NCI-H345 (cell line): Measurements from ENCODE around the gene RNF34.

Experiments used
- DNase-seq: peaks from one replicate; lab custom pipeline; 2025; lab: John Stamatoyannopoulos, UW

Gene RNF34

DNA sequence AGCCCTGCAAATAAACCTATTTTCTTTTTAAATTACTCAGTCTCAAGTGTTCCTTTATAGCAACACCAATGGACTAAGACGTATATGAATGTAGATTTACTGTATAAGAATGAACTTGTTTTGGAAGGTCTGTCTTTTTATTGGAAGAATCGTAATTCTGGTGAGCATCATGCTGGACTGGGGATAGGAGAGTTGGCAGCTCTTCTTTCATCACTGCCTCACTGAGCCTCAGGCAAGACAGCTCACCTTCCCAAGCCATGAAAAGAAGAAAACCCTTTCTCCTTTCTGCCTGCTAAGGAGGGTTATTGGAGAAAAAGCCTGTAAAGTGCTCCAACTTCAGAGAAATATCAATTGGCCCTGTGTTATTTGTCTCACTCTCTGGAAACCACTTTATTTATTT is 9.1 kb upstream of the RNF34 start:
- no peak for DNase-seq

DNA sequence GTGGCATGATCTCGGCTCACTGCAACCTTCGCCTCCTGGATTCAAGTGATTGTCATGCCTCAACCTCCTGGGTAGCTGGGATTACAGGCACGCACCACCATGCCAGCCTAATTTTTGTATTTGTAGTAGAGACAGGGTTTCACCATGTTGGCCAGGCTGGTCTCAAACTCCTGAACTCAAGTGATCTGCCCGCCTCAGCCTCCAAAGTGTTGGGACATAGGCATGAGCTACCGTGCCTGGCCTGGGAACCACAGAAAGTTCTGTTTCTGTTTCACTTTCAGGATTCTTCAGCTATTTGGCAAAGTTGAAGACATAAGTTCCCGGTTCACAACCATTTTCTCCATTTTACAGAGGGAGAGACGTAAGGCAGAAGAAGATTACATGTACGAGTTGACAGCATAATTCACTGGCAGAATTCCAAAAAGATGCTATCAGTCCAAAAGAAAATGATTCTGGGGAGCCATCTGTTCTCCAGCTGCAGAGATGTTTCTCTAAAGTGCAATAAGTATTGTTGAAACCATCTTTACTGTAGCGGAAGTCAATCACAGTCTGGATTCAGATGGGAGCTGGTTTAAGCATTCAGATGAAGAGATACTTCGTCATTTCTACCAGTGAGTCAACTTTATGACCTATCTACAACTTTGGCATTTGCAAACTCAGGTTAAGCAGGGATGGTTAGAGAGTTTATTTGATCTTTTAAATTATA is 8.1 kb upstream of the RNF34 start:
- no peak for DNase-seq

DNA sequence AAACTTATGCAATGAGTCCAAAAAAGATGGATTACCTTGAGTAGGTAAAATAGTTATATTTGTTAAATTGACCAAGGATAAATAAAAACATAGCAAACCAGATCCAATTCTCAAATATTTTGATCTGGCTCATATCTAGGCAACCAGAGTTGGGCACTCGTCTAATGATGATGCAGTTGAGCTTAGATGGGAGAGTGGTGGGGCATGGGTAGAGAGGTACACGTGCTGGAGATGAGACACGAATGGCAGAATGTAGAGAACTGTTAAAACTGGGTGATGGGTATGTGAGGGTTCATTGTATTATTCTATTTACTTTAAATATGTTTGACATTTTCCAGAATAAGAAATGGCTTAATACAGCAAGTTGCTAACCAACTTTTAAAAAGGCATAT is 7.6 kb upstream of the RNF34 start:
- no peak for DNase-seq

DNA sequence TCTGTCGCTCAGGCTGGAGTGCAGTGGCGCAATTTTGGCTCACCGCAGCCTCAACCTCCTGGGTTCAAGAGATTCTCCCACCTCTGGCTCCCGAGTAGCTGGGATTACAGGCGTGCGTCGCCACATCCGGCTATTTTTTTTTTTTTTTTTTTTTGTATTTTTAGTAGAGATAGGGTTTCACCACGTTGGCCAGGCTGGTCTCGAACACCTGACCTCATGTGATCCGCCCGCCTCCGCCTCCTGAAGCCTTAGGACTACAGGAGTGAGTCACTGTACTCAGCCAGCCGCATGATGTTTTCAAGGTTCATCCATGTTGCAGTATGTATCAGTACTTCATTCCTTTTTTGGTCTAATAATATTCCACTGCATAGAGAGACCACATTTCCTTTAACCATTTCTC is 2.4 kb upstream of the RNF34 start:
- no peak for DNase-seq

DNA sequence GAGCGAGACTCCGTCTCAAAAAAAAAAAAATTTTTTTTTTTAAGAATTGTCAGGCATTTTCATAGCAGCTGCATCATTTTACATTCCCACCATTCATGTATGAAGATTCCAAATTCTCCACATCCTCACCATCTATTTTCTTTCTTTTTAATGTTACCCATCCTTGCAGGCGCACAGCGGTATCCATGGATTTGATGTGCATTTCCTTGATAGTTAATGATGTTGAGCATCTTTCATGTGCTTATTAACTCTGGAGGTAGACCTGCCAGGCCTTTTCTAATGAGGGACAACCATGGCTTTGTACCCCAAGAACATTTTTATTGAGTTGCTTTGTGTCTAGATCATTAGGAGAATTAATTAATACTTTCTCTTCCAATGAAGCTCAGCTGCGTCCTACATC is 1.6 kb upstream of the RNF34 start:
- no peak for DNase-seq

DNA sequence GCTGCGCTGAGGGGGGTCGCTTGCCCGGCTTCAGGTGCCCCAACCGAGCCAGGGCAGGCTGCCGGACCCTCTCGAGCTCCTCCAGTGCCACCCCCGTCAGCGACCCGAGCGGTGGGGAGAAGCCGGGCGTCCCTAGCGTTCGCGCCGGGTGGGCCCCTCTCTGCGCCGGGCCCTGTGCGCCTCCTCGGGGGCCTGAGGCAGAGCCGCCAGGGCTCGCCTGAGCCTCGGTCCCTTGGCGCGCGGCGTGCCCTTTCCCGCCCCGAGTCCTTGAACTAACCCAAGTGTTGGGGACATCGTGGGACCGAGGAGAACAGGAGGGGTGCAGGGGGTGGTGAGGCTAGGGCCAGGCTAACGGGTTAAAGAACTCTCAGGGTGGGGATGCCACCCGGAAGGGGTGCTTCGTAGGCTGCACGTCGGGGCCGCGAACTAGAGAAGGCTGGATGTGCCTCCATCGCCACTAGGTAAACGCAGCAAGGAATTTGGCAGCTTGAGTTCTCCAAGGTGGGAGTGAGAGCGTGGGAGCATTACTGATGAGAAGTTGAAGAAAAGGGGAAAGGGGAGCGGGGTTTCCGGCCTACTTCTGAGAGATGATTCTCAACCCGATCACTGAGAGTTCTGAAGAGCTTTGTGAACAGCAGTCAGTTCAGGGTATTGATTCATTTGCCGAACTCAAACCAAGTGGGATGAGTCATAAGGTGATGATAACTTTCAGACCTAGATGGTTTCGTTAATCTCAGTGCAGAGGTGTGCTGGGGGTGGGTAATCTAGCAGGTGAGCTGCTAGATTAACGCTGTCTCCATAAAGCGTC is 618 bp downstream of the RNF34 start:
- DNase-seq: peak; percentile 43

DNA sequence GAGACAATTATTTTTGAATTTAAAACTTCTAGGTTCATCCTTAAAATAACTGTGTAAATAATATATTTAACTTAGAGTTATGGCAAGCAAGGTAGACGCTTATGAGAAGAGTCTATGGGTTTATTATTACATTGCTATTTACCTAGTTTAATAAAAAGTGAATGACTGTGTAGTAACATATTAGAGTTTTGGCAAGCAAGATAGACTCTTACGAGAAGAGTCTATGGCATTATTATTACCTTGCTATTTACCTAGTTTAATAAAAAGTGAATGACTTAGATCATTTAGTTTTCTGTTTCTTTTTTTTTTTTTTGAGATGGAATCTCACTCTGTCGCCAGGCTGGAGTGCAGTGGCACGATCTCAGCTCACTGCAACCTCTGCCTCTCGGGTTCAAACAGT is 3.8 kb downstream of the RNF34 start:
- DNase-seq: no peak

DNA sequence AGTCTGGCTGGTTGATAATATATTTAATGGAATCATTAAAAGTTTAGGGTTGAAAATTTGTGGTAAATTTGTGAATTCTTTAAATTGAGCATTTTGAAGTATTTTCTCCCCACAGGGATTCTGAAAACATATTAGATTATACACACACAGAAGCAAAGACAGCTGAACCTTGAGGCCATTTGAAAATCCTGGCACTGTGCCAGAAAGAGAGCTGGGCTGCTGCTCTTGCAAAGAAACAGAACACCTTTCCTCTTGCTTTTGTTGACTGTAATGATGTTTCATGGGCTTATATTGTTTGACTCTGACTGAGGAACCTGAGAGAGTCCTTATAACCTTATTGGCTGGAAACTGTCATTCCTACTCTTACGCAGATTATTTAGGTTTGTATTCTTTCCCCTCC is 4.8 kb downstream of the RNF34 start:
- peak; percentile 94 for DNase-seq

DNA sequence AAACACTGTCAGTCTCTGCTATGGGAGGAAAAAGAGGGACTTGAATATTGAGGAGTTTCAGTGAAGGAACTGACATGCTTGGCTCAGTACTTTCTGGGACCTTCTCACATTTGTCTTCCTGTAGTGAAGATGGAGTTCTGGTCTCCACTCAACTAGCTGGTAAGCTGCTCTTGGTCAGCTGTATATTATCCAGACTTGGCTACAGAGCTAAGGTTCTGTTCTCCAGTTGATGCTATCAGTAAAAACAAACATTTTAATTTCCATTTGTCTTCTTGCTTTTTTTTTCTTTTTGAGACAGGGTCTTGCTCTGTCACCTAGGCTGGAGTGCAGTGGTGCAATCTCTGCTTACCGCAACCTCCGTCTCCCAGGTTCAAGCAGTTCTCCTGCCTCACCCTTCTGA is 5.3 kb downstream of the RNF34 start:
- DNase-seq: no peak

DNA sequence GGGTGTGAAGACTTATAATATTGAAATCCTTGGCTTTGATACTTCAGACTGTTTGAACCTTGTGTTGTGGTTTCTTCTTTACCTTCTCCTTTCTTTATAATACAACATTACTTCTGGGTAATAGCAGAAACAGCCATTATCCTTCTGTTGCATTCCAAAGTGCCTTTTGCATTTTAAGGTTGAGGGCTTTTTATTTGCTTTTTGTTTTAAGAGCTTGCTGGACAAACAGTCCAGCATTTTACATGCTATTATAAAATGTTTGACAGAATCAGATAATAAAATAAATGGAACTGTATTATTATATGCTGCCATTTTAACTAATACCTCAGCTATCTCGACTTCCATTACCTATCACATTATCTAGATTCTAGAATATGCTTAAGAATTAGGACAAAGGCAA is 14.0 kb downstream of the RNF34 start:
- DNase-seq: no peak

DNA sequence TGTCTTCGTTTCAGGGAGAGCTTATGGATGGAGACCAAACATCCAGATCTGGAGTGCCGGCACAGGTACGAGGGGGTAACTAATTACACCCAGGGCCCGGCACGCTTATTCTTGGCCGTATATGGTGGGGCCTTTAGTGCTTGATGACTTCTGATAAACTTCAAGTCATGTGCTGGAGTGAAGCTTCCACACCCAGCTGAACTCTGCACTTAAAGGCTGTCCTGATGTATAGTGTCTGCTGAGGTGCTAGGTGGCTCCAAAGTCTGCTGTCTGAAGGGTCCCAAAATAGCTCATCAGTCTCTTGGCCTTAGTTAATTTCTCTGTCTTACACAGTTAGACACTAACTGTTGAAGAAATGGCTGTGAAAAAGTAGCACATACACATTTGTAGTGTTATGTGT is 17.9 kb downstream of the RNF34 start:
- DNase-seq: no peak

DNA sequence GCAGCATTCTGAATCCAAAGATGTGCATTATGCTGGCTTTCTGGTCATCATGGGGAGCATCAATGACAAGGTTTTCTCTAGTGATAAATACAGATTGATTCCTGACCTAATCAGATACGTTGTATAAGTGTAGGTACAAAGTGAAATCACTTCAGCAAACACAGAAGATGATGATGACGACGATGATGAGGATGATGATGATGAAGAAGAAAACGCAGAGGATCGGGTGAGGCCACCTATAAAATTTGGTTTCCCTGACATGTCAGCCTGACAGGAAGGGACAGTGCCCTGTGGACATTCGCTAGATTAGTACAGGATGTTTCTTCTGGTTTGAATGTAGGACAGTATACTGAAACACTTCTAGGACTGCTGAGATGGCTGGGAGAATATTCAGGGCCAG is 20.2 kb downstream of the RNF34 start:
- no peak for DNase-seq

DNA sequence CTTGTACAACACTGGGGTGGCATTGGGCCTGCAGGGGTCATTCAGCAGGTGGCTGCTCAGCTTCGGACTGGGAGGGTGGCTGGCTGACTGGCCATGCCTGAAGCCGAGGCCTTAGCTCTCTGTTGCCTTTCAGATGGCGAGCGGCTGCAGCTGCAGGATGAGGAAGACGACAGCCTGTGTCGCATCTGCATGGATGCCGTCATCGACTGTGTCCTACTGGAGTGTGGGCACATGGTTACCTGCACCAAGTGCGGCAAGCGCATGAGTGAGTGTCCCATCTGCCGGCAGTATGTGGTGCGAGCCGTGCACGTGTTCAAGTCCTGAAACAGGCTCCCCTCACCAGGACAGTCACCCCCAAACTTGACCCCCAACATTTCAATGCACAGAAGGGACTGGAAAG is 23.3 kb downstream of the RNF34 start:
- no peak for DNase-seq

DNA sequence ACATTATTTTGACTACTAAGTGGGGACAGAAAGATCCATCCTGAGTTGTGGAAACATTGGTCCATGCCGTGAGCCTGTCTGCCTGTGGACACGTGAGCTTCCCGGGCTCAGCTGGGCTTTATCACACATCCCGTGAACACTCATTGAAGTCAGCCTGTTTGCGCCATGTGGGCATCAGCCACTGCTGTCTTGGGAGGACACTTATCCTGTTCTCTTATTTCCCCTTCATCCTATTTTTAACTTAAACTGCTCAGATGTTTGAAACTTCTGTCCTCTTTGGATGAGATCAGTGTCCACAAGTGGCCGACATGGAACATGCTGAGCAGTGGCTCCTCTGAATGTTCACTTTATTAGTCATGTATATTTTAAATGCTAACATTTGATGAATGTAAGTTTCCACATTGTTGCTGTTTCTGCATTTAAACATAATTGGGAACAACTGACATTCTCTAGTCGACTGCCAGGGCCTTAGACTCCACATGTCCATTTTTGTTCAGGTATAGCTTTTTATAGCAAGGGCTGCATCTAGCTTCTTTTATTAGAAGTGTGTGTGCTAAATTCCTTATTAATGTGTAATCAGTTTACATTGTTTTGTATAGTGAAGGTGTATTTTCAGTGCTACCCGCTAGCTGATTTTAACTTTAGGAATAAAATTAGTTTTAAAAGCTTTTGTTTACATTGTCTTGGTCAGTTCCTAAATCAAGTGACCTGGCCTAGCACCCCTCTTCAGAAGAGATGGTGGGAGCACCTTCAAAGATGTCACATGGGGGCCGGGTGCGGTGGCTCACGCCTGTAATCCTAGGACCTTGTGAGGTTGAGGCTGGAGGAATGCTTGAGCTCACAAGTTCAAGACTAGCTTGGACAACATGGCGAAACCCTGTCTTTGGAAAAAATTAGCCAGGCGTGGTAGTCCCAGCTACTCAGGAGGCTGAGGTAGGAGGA is 24.0 kb downstream of the RNF34 start:
- DNase-seq: no peak

DNA sequence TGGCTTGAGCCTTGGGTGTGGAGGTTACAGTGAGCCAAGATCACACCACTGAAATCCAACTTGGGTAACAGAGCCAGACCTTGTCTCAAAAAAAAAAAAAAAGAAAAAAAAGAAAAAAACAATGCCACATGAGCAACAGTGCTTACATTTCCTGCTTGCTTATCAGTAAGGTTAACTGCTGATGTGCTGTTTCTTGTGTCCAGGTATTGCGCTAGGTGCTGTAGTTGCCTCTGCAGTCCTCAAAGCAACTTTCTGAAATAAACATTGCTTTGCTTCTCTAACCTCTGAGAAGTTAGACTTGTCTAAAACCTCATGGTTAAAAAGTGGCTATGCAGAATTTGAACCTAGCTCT is 24.7 kb downstream of the RNF34 start:
- no peak for DNase-seq

DNA sequence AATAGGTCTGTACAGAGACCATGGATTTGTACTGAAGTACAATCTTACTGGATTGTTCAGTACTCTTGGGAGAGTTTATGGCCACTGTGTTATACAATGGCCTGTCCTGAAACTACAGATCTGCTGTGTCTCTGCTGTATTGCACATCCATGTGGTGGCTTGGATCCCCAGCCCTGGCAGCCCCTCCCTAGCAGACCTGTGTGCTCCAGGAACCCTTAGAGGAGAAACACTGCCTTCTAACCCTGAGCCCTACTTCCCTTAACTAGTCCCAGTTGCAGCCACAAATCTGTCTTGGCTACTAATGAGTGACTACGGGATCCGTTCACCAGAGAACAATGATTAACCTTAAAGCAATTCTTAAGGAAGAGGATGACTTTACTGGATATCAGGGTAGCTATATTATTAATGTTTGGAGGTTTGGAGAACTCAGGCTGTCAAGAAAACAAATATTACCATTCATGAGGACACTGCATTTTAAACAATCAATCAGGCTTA is 27.7 kb downstream of the RNF34 start:
- DNase-seq: no peak

DNA sequence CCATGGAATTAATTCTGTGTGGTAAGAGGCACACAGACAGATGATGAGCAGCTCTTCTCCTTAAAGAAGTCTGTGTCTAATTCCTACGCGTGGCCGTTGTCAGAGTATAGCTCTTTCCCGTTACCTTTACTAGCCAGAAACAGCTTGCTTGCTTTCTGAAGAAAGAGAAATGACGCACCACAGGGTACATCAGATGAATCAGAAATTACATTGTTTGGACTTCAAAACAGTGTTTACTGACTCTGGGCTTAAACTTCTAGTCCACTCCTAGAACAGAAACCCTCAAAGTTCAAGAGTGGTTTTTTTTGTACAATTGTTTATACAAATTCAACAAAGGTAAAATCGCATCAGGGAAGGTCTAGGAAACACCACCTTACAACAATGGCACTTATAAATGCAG is 29.0 kb downstream of the RNF34 start:
- DNase-seq: no peak

DNA sequence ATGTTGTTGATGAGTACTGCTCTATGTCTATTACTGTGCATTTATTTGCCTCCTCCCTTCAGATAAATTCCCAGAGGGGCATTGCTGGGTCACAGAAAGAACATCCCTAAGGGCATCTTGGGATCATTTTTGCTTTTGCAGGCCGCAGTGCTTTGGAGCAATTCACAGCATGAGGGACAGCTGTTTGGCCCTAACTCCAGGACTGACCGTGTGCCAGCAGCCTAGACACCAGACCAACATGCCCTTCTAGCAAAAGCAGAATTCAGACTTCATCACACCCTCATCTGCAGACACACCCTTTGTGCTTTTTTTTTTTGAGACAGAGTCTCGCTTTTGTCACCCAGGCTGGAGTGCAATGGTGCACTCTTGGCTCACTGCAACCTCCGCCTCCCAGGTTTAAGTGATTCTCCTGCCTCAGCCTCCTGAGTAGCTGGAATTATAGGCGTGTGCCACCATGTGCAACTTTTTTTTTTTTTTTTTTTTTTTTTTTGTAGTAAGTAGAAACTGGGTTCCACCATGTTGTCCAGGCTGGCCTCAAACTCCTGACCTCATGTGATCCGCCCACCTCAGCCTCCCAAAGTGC is 31.0 kb downstream of the RNF34 start:
- DNase-seq: no peak

DNA sequence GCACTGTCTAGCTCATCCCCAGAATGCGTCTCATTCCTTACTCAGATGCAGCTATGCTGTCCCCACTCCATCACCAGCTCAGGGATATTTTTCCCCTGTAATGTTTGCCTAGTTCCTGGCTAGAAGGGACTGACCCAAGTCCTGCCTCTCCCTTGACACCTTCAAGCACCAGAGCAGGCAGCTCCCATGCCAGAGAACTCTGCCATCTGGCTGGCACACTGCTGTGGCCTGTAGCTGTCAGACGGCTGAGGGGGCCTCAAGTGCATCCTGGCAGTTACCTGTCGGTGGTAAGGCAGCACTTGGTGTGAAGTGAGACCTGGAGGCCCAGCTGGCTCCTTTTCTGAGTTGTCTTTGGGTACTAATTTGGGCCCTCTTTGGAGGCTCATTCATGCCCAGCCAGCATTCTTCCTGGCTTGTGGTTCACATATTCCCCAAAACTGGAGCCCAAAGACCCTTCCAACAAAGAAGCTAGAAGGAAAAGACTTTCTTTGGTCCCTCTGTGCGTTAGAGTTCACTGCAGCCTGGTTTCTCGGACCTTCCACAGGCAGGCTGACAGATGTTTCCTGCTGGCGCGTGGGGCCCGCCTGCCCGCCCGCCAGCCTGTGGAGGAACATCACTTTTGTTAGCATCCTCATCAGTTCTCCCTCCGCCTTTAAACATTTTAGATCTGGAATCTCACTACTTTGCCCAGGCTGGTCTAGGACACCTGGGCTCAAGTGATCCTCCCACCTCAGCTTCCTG is 33.0 kb downstream of the RNF34 start:
- no peak for DNase-seq

DNA sequence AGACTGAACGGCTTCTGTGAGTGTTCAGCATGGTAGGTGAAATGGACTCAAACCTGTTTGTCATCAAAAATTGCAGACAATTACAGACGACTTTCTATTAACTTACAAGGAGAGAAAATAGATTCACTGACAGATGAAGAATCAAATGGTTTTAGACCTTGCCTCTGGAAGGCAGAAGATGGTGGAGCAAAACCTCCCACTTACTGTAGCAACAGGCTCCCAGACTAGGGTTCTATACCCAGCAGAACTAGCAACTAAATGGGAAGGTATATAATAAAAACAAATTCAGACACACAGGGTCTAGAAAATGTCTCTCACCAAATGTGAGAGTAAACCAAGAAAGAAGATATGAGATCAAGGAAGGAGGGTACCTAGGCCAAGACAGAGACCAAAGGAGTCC is 36.8 kb downstream of the RNF34 start:
- no peak for DNase-seq

DNA sequence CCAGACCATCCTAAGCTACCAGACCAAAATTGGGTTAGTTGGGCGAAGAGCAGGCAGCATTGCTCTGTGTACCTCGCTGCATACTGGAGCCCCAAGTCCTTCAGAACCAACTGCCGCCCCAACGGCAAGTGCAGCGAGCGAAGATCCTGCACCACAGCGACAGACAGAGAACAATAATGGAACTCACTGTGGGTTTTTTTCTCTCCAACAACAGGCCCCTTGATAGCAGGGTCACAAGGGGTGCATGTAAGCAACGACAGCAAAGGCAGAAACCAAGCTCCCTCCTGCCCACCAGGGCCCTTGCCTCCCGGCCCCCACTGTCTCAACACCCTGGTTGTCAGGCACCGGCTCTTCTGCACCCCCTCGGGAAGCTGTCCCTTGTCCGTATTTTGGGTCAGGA is 39.0 kb downstream of the RNF34 start:
- no peak for DNase-seq

DNA sequence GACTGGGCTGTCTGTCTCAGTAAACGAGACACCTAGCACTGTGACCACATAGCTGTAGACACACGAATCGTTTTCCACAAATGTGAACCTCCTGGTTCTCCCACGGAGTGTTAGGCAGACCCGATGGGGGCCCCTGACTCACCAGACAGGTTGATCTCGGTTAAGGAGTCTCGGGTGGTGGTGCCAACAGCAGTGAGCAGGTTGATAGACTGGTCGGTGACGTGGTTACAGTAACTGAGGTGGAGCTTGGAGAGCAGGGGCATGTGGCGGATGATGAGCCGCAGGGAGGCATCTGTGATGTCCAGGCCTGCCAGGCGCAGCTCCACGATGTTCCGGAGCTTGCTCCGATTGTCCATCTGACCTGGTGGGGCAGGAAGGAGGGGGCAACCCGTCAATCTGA is 39.8 kb downstream of the RNF34 start:
- DNase-seq: no peak
